CD4-positive, alpha-beta T cell treated with Interleukin-6 for 4 hours (primary cell): Measurements from ENCODE around the gene ALX3.
A peak's percentile ranks its signal among the peaks of the same experiment; 100 is the strongest.
"Not testable (repeated sequence)": the region's sequence is repeated elsewhere in the genome, so short reads cannot be mapped to it uniquely, and the experiment has no call there.

Experiments used
- DNase-seq: peaks from one replicate; pipeline ENCODE4 v3.0.0-alpha.2; 2020; ENCODE audit warnings: mixed read lengths

ALX3 gene

GRCh38 chr1:110088739-110089316 is 18.4 kb upstream of the ALX3 start:
- no peak for DNase-seq

GRCh38 chr1:110087812-110088738 is 17.6 kb upstream of the ALX3 start:
- DNase-seq, result peak; percentile 44

- DNase-seq, result no peak
Measured at GRCh38 chr1:110086961-110087360, 16.5 kb upstream of the ALX3 start.

- DNase-seq, result no peak
Measured at GRCh38 chr1:110085671-110086070, 15.2 kb upstream of the ALX3 start.

GRCh38 chr1:110084227-110085078 is 14.0 kb upstream of the ALX3 start:
- peak; percentile 20 for DNase-seq

- no peak for DNase-seq
Measured at GRCh38 chr1:110083866-110084226, 13.4 kb upstream of the ALX3 start.

- no peak for DNase-seq
Measured at GRCh38 chr1:110083061-110083865, 12.8 kb upstream of the ALX3 start.

GRCh38 chr1:110082477-110082876 is 12.0 kb upstream of the ALX3 start:
- no peak for DNase-seq

GRCh38 chr1:110081061-110081460 is 10.6 kb upstream of the ALX3 start:
- no peak for DNase-seq

GRCh38 chr1:110079995-110080394 is 9.5 kb upstream of the ALX3 start:
- not testable (repeated sequence) for DNase-seq

- no peak for DNase-seq
Measured at GRCh38 chr1:110076789-110077500, 6.5 kb upstream of the ALX3 start.

- no peak for DNase-seq
Measured at GRCh38 chr1:110074166-110074565, 3.7 kb upstream of the ALX3 start.

- no peak for DNase-seq
Measured at GRCh38 chr1:110070282-110070669, 196 bp downstream of the ALX3 start.

- DNase-seq, result no peak
Measured at GRCh38 chr1:110069404-110070281, 829 bp downstream of the ALX3 start.

- DNase-seq, result peak; percentile 26
Measured at GRCh38 chr1:110068646-110069403, 1.6 kb downstream of the ALX3 start.

GRCh38 chr1:110067893-110068645 is 2.4 kb downstream of the ALX3 start:
- DNase-seq, result no peak

GRCh38 chr1:110067479-110067892 is 3.0 kb downstream of the ALX3 start:
- DNase-seq, result no peak

GRCh38 chr1:110065841-110066240 is 4.6 kb downstream of the ALX3 start:
- DNase-seq, result no peak
